HG02763 (cell line): ENCODE data around the gene HCRT.
"Not testable (repeated sequence)": the region's sequence is repeated elsewhere in the genome, so short reads cannot be mapped to it uniquely, and the experiment has no call there.

Experiments used
- ATAC-seq: cut with Tn5 transposase; IDR thresholded peaks from one replicate; pipeline ENCODE4 v1.9.1; 2021; ENCODE audit warnings: mild to moderate bottlenecking, moderate library complexity; ENCODE audit not compliant: unreplicated experiment

HCRT gene

DNA sequence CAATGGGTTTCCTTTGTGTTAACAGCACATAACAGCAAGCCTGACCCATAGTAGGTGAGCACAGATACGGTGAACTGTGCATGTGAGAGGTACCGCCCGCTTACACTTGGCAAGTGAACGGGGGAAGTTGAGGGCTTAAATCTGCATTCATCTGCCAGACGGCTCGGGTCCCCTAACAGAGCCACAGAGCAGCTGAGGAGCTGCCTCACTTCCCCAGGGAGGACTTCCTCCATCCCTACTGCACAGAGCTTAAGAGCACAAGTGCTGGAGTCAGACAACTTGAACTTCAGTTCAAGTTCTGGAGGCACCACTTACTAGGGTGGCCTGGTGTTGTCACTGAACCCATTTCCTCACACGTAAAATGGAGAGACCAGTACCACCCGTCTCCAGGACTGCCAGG is 43.9 kb downstream of the HCRT start:
- no peak for ATAC-seq

DNA sequence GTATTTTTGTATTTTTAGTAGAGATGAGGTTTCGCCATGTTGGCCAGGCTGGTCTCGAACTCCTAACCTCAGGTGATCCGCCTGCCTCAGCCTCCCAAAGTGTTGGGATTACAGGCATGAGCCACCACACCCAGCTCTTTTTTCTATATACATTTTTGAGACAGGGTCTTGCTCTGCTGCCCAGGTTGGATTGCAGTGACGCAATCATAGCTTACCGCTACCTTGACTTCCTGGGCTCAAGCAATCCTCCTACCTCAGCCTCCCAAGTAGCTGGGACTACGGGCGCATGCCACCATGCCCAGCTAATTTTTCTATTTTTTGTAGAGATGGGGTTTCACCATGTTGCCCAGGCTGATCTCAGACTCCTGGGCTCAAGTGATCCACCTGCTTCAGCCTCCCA is 44.6 kb downstream of the HCRT start:
- not testable (repeated sequence) for ATAC-seq

DNA sequence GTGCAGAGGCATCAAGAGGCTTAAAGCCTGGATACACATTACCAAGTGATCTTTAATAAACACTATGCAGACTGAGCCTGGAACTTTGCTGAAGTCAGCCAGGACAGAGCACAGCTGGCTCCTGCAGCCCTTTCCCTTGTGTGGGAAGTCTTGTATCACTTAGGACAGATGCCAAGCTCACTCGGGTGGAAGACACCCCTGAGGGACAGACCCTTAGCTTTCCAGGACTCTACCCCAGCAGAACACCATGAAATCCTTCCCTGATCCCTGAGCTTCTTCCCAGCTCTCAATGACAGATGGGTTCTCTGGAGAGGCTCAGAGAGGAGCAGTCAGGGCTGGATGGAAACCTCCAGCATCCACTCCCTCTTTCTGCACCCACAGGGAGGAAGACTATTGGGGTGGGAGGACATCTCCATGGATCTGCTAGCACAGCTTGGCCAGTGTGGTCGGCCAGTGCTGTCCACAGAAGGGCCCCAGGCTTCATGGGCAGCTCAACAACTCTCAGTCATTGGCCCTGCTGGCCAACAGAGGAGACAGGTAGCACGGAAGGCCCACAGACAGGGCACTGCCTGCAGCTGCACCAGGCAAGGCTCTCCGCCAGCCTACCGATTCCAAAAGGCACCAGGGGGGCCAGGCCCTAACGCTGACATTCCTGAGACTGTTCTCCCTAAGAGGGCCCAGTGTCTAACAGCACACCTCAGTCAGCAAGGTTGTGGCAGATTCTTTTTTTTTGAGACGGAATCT is 46.3 kb downstream of the HCRT start:
- no peak for ATAC-seq

DNA sequence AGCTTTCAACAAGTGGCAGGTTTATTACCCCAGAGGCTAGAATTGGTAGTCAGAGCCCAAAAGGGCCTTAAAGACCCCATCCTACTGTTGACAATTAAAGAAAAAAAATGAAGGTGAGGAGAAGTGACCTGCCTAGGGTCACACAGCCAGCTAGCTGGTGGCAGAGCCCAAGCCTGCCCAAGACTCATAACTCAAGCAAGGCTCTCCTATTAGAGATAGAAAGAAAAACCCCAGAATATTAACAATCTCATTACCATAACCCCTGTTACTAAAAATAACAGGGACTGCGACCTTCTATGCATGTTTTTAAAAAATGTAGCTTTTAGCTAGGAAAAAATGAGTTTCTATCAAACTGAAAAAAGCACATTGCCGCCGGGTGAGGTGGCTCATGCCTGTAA is 48.6 kb downstream of the HCRT start:
- ATAC-seq, result no peak

DNA sequence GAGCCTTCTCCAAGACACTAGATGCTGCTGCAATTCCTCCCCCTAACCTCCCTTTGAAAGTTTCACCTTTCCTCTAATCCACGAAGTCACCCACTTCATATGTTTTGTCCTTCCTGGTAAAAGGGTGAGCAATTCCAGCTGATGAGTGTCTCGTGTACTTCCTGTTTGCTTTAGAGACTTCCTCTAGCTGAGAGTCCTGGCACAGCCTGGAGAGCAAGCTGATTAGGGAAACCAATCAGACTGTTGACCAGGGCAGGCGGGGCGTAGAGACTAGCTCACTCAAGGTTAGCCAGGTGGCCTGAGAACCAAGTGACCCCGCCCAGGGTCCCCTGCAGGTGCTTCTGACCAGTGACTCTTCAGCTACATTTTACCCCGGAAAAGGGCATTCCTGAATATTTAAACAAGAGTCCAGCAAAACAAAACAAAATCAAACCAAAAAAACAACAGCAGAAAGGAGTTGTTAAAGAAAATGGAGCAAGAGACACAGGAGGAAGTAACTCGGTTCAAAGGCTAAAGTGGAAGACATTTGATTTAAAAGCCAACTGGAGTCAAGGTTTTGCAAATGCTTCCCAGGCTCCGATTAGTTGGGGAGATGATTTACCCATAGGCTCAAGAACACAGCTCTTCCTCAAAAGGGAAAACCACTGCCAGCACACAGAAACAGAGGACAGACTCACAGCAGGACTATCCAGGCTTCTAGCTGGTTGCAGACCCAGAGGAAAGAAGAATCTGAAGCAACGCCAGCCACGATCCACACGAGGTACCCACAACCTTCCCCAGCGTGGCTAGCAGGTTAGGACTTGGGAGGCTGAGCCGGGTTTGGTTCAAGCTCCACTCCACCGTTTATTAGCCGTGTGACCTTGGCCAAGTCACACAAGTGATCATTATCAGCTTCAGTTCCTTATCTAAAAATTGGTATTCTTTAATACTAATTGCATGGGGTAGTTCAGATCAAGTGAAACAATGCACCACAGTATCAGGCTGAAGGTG is 49.3 kb downstream of the HCRT start:
- no peak for ATAC-seq

DNA sequence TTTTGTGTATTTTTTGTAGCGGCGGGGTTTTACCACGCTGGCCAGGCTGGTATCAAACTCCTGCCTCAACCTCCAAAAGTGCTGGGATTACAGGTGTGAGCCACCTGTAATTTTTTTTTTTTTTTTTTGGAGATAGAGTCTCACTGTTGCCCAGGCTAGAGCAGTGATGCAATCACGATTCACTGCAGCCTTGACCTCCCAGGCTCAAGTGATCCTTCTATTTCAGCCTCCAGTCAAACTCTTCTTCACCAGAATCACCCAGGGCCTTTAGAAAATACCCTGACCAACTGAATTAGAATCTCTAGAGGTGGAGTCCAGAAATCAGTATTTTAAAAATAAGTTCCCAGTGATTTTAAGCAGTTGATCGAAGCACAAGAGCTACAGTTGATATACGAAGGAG is 50.1 kb downstream of the HCRT start:
- ATAC-seq, result no peak
